ENCODE data around the gene MICA. TPM values are rescaled to one million over a fixed set of nuclear protein-coding genes. Genes with fewer than 3 reads are reported as not detected.
"Not testable (repeated sequence)": the region's sequence is repeated elsewhere in the genome, so short reads cannot be mapped to it uniquely, and the experiment has no call there.

Gene MICA
- total RNA-seq, 4 donors from 2014 or later: 7.7 to 21.7 (median 13.9) TPM

DNA sequence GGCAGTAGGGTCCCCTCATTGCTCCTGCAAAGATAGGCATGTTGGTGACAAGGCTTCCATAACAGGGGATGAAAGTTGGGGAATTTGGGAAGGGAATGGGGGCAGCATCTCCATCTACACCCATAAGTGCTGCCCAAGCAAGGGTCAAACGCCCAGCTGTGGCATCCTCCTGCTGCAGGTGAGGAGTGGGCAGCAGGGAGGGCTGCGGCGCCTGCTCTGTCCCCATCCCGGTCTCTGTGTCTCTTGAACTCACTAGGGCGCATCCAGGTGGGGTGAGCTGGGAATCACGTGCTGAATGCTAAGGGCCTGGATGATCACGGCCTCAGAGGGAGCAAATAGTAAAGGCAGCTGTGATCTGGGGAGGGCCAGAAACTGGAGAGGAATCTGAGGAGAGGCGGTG lies 9.1 kb downstream of the MICA start:
- TF ChIP-seq, protein P1, sequence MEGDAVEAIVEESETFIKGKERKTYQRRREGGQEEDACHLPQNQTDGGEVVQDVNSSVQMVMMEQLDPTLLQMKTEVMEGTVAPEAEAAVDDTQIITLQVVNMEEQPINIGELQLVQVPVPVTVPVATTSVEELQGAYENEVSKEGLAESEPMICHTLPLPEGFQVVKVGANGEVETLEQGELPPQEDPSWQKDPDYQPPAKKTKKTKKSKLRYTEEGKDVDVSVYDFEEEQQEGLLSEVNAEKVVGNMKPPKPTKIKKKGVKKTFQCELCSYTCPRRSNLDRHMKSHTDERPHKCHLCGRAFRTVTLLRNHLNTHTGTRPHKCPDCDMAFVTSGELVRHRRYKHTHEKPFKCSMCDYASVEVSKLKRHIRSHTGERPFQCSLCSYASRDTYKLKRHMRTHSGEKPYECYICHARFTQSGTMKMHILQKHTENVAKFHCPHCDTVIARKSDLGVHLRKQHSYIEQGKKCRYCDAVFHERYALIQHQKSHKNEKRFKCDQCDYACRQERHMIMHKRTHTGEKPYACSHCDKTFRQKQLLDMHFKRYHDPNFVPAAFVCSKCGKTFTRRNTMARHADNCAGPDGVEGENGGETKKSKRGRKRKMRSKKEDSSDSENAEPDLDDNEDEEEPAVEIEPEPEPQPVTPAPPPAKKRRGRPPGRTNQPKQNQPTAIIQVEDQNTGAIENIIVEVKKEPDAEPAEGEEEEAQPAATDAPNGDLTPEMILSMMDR (IDR thresholded peaks at IDR 0.05): no peak
- TF ChIP-seq POLR2A (IDR thresholded peaks at IDR 0.05): no peak
- intact Hi-C loops (cut with DNase I; ENCODE audit: low total_unique reads): no loop called here
- no peak for DNase-seq (ENCODE audit: low spot score in 2 of 2)
- H3K4me3 ChIP-seq (ENCODE audit: low read depth, poor library complexity, severe bottlenecking): no peak overlapping the region
- WGBS, 2 donors: 90 to 94% methylated on average over 8 of the region's 8 CpGs

DNA sequence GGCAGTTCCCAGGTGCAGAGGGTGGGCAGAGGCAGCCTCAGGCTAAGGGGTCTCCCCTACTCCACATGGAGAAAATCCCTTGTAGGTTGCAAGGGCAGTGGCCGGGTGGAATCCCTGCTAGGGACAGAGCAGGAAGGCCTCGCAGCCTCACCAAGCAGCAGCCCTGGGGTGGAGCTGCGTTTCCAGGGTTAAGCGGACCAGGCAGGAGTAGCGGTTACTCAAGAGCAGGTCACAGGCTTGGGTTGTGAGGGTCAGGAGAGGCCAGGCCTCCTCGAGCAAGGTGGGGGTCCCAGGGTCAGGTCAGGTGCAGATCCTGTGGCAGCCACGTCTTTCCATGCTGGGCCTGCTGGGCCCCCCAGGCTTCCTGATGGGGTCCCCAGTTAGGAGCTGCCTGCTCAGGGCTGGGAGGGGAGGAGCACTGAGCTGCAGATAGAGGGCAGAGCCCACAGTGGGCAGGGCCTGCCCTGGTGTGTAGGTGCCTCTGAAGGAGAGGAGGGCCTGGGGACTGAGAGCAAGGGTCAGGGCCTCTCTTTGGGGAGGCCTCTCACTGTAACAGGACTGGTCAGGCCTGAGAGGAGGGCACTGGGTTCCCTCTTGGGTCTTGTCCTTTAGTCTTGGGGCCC lies 10.9 kb downstream of the MICA start:
- DNase-seq (ENCODE audit: low spot score in 2 of 2); H3K4me3 ChIP-seq (ENCODE audit: low read depth, poor library complexity, severe bottlenecking); intact Hi-C loops (cut with DNase I; ENCODE audit: low total_unique reads): not testable (repeated sequence)
- WGBS, 2 donors: 79 to 84% methylated on average over 7 of the region's 7 CpGs

DNA sequence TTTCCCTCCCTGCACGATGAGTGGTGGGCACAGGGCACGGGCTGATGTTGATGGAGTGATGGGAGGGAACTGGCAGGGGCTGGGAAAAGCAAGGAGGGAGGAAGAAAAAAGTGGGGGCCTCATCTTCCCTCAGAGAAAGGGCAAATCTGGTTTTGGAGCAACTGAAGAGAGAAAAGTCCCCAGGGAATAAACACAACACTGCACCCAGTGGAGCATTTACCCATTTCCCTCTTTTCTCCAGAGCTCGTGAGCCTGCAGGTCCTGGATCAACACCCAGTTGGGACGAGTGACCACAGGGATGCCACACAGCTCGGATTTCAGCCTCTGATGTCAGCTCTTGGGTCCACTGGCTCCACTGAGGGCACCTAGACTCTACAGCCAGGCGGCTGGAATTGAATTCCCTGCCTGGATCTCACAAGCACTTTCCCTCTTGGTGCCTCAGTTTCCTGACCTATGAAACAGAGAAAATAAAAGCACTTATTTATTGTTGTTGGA lies 11.4 kb downstream of the MICA start:
- TF ChIP-seq, protein P1 (IDR thresholded peaks at IDR 0.05): no peak
- no peak for TF ChIP-seq POLR2A (IDR thresholded peaks at IDR 0.05)
- H3K4me3 ChIP-seq (ENCODE audit: low read depth, poor library complexity, severe bottlenecking): no peak overlapping the region
- no peak for DNase-seq (ENCODE audit: low spot score in 2 of 2)
- 78 to 84% methylated on average over 6 of the region's 6 CpGs for WGBS, 2 donors
- intact Hi-C loops (cut with DNase I; ENCODE audit: low total_unique reads): no loop called here

GRCh38 chr6:31416394-31417014 lies 13.1 kb downstream of the MICA start:
- 86 to 94% methylated on average over 5 of the region's 5 CpGs for WGBS, 2 donors
- no peak for TF ChIP-seq POLR2A (IDR thresholded peaks at IDR 0.05)

GRCh38 chr6:31418251-31418650 lies 14.9 kb downstream of the MICA start:
- TF ChIP-seq, protein P1 (IDR thresholded peaks at IDR 0.05): no peak
- no peak for TF ChIP-seq POLR2A (IDR thresholded peaks at IDR 0.05)
- no peak for DNase-seq (ENCODE audit: low spot score in 2 of 2)
- no peak overlapping the region for H3K4me3 ChIP-seq (ENCODE audit: low read depth, poor library complexity, severe bottlenecking)
- intact Hi-C loops (cut with DNase I; ENCODE audit: low total_unique reads): no loop called here
- WGBS, 2 donors: 69 to 70% methylated on average over 3 of the region's 3 CpGs

More at GRCh38 chr6:31416394-31417014, 13.1 kb downstream of the MICA start:
- no peak for DNase-seq (ENCODE audit: low spot score in 2 of 2)
- no peak overlapping the region for H3K4me3 ChIP-seq (ENCODE audit: low read depth, poor library complexity, severe bottlenecking)
- intact Hi-C loops (cut with DNase I; ENCODE audit: low total_unique reads): no loop called here

DNA sequence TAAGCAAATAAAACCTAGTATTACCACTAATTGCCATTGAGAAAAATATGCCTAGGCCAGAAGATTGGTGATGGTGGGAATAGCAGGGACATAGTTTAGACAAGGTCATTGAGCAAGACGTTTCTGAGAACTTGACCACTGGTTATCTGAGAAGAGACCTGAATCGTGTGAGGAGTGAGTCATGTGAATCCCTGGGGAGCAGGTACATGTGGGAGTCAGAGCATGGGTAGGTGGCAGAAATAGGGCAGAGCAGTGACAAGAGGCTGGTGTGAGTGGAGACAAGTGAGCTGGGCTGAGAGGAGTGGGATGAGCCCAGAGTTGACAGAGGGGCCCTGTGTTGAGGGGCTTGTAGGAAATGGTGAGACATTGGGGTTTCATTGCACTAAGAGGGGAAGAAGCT lies 16.4 kb downstream of the MICA start:
- TF ChIP-seq, protein P1 (IDR thresholded peaks at IDR 0.05): no peak
- no peak for TF ChIP-seq POLR2A (IDR thresholded peaks at IDR 0.05)
- intact Hi-C loops (cut with DNase I; ENCODE audit: low total_unique reads): no loop called here
- DNase-seq (ENCODE audit: low spot score in 2 of 2): no peak
- WGBS, 2 donors: 51 to 53% methylated on average over 2 of the region's 2 CpGs
- no peak overlapping the region for H3K4me3 ChIP-seq (ENCODE audit: low read depth, poor library complexity, severe bottlenecking)
